Dermis microvascular lymphatic vessel endothelial cell (primary cell): ENCODE measurements around the gene ZMYM1. TPM values are rescaled to one million over a fixed set of nuclear protein-coding genes. Genes with fewer than 3 reads are reported as not detected.
A peak's percentile ranks its signal among the peaks of the same experiment; 100 is the strongest.
"Not testable (repeated sequence)": the region's sequence is repeated elsewhere in the genome, so short reads cannot be mapped to it uniquely, and the experiment has no call there.

Source experiments
- DNase-seq, 2 donors: peaks; one replicate each; pipeline versions ENCODE4 v3.0.0 to v3.0.0-alpha.2; 2010; ENCODE audit warnings: low read depth in 2 of 2
- total RNA-seq: library from RNA; depleted of rRNA; stranded (reverse); fragments of >200 nt; gene quantifications from 2 replicates; pipeline ENCODE4 v1.2.1, GENCODE V29; 2014

Gene ZMYM1
- 16.6 and 17.8 TPM in 2 replicates for total RNA-seq

GRCh38 chr1:35079003-35079930 lies at the start of gene ZMYM1:
Gene ZMYM1, plus strand, starts transcription at chr1:35079385. Its CDS starts 14,603 bp downstream, at chr1:35093988.
- peak; percentile 47 to 88 for DNase-seq

GRCh38 chr1:35029761-35030160 lies 49.4 kb upstream of the ZMYM1 start:
- DNase-seq = no peak

GRCh38 chr1:35030338-35030737 lies 48.8 kb upstream of the ZMYM1 start:
- DNase-seq = no peak

GRCh38 chr1:35030756-35031446 lies 48.3 kb upstream of the ZMYM1 start:
- peak in 1 of 2 donors; percentile 62 for DNase-seq

GRCh38 chr1:35032384-35032739 lies 46.8 kb upstream of the ZMYM1 start:
- DNase-seq = no peak

GRCh38 chr1:35033346-35033745 lies 45.8 kb upstream of the ZMYM1 start:
- DNase-seq = no peak

- DNase-seq = no peak
Observed at GRCh38 chr1:35036621-35037020, 42.6 kb upstream of the ZMYM1 start.

GRCh38 chr1:35037206-35037605 lies 42.0 kb upstream of the ZMYM1 start:
- DNase-seq = no peak

GRCh38 chr1:35038723-35039122 lies 40.5 kb upstream of the ZMYM1 start:
- DNase-seq = no peak

- DNase-seq = no peak
Observed at GRCh38 chr1:35043498-35043897, 35.7 kb upstream of the ZMYM1 start.

- DNase-seq = no peak
Observed at GRCh38 chr1:35044431-35044830, 34.8 kb upstream of the ZMYM1 start.

GRCh38 chr1:35046730-35047129 lies 32.5 kb upstream of the ZMYM1 start:
- DNase-seq = no peak

- DNase-seq = peak in 1 of 2 donors; percentile 55
Observed at GRCh38 chr1:35047188-35047858, 31.9 kb upstream of the ZMYM1 start.

GRCh38 chr1:35049116-35049515 lies 30.1 kb upstream of the ZMYM1 start:
- no peak for DNase-seq

GRCh38 chr1:35053433-35053832 lies 25.8 kb upstream of the ZMYM1 start:
- DNase-seq = no peak

GRCh38 chr1:35054282-35054681 lies 24.9 kb upstream of the ZMYM1 start:
- DNase-seq = not testable (repeated sequence)

GRCh38 chr1:35058321-35058720 lies 20.9 kb upstream of the ZMYM1 start:
- not testable (repeated sequence) for DNase-seq

- DNase-seq = no peak
Observed at GRCh38 chr1:35058988-35059387, 20.2 kb upstream of the ZMYM1 start.

- peak in 1 of 2 donors; percentile 82 for DNase-seq
Observed at GRCh38 chr1:35062518-35063196, 16.5 kb upstream of the ZMYM1 start.

- DNase-seq = no peak
Observed at GRCh38 chr1:35064265-35064664, 14.9 kb upstream of the ZMYM1 start.

GRCh38 chr1:35069746-35070145 lies 9.4 kb upstream of the ZMYM1 start:
- DNase-seq = no peak
